ENCODE results near the gene ARHGEF3. TPM values are rescaled to one million over a fixed set of nuclear protein-coding genes. Genes with fewer than 3 reads are reported as not detected.
"Not testable (repeated sequence)": the region's sequence is repeated elsewhere in the genome, so short reads cannot be mapped to it uniquely, and the experiment has no call there.

ARHGEF3 gene
- total RNA-seq, 1 experiment from 2014 or later = 4.4 TPM

GRCh38 chr3:56707412-56707811 lies 94.3 kb downstream of the ARHGEF3 start:
- H2AFZ ChIP-seq (ENCODE audit: low read length); H2BK15ac ChIP-seq (ENCODE audit: low read depth, low read length); H3K4me2 ChIP-seq (ENCODE audit: insufficient read depth, insufficient read length, low read length); H3K4ac ChIP-seq (ENCODE audit: low read depth, low read length); H3K4me3 Mint-ChIP-seq; H3K9ac ChIP-seq (ENCODE audit: extremely low read depth, insufficient read length, low read length); H3K4me1 ChIP-seq (ENCODE audit: insufficient read depth, low read length); H4K5ac ChIP-seq (ENCODE audit: insufficient read length, low read depth, low read length); H3K23me2 ChIP-seq (ENCODE audit: insufficient read length, low read depth, low read length, poor library complexity, severe bottlenecking); H3K27me3 ChIP-seq (ENCODE audit: insufficient read depth, low read length); H3K79me1 ChIP-seq (ENCODE audit: insufficient read depth, low read depth, low read length, poor library complexity, severe bottlenecking); H3K27ac Mint-ChIP-seq; H3K36me3 Mint-ChIP-seq (ENCODE audit: insufficient read depth in 1 of 3, low read depth in 3 of 3); H3K4me1 Mint-ChIP-seq; H2AK5ac ChIP-seq (ENCODE audit: insufficient read length, low read length); H2BK5ac ChIP-seq (ENCODE audit: insufficient read length, low read length); H4K20me1 ChIP-seq (ENCODE audit: control insufficient read depth, insufficient read depth, insufficient read length); H2BK120ac ChIP-seq (ENCODE audit: low read depth, low read length, poor library complexity, severe bottlenecking); H3K23ac ChIP-seq (ENCODE audit: insufficient read length, low read depth, low read length); H4K8ac ChIP-seq (replicated peaks; ENCODE audit: insufficient read length, low read depth, low read length); H3K18ac ChIP-seq (ENCODE audit: insufficient read length, low read depth, low read length); H3K27me3 Mint-ChIP-seq (ENCODE audit: low read depth); DNase-seq; H3K9me3 ChIP-seq (ENCODE audit: control insufficient read depth, low read depth, low read length); H2BK20ac ChIP-seq (ENCODE audit: low read depth, low read length, poor library complexity, severe bottlenecking); H3K14ac ChIP-seq (ENCODE audit: insufficient read depth, low read length); H2BK12ac ChIP-seq (ENCODE audit: insufficient read length, low read depth, low read length); H3K9me3 Mint-ChIP-seq; H3T11ph ChIP-seq (ENCODE audit: low read length); H3K56ac ChIP-seq (ENCODE audit: insufficient read length, low read depth, low read length); H4K91ac ChIP-seq (ENCODE audit: insufficient read length, low read depth, low read length); H3K27ac ChIP-seq (ENCODE audit: insufficient read length, low read depth, low read length); H3K79me2 ChIP-seq (ENCODE audit: insufficient read depth, low read length): not testable (repeated sequence)
- TF ChIP-seq CTCF (conservative IDR thresholded peaks at IDR 0.05) = peak; percentile 53
- WGBS (ENCODE audit: extremely low coverage, insufficient read length, low lambda C conversion rate) = no CpG with 5 or more reads among the region's 6 CpGs
